Natural killer cell (primary cell): Measurements from ENCODE around the gene REG1B. TPM values are rescaled to one million over a fixed set of nuclear protein-coding genes. Genes with fewer than 3 reads are reported as not detected.

Experiments
- ATAC-seq, 3 donors: fragments of 150-1000 bp in 2 of 3; fragments of 200-7000 bp in 1 of 3; cut with Tn5 transposase; 1 replicate in 1 of 3; 2 replicates in 2 of 3; pipeline ENCODE4 v1.10.0; 2021; ENCODE audit warnings: mild to moderate bottlenecking in 2 of 3, moderate library complexity in 2 of 3
- DNase-seq, 2 donors: peaks; one replicate each; pipeline versions ENCODE4 v3.0.0 to v3.0.0-alpha.2; 2013 to 2021; ENCODE audit warnings: mixed read lengths in 1 of 2
- H3K27ac ChIP-seq: one replicate; pipeline ENCODE4 v1.5.1; 2013; ENCODE audit warnings: mild to moderate bottlenecking, low read length
- H3K27me3 ChIP-seq: one replicate; pipeline ENCODE4 v1.6.1; 2013; ENCODE audit warnings: low read length; ENCODE audit not compliant: control insufficient read depth, insufficient read depth
- H3K36me3 ChIP-seq: one replicate; pipeline ENCODE4 v1.6.1; 2013; ENCODE audit warnings: low read length; ENCODE audit not compliant: control insufficient read depth, insufficient read depth
- H3K4me1 ChIP-seq: one replicate; pipeline ENCODE4 v1.6.1; 2013; ENCODE audit warnings: low read length; ENCODE audit not compliant: control insufficient read depth, insufficient read depth
- H3K4me3 ChIP-seq: one replicate; pipeline ENCODE4 v1.5.1; 2013; ENCODE audit warnings: low read length
- H3K9me3 ChIP-seq: one replicate; pipeline ENCODE4 v1.6.1; 2013; ENCODE audit warnings: low read length; ENCODE audit not compliant: control insufficient read depth, insufficient read depth
- H3K27ac Mint-ChIP-seq, 2 donors: one replicate each; pipeline ENCODE4 v1.8.0; 2022; ENCODE audit warnings: mild to moderate bottlenecking in 2 of 2, mixed read lengths in 2 of 2, moderate library complexity in 1 of 2
- H3K27me3 Mint-ChIP-seq, 2 donors: one replicate each; pipeline ENCODE4 v1.8.0; 2022; ENCODE audit warnings: low read depth in 2 of 2, mixed read lengths in 2 of 2
- H3K36me3 Mint-ChIP-seq: one replicate; pipeline ENCODE4 v1.8.0; 2022; ENCODE audit warnings: mixed read lengths
- H3K4me1 Mint-ChIP-seq, 2 donors: one replicate each; pipeline ENCODE4 v1.8.0; 2022; ENCODE audit warnings: mixed read lengths in 2 of 2
- H3K4me3 Mint-ChIP-seq: one replicate; pipeline ENCODE4 v1.8.0; 2022; ENCODE audit warnings: mild to moderate bottlenecking, moderate library complexity, mixed read lengths
- H3K9me3 Mint-ChIP-seq, 2 donors: one replicate each; pipeline ENCODE4 v1.8.0; 2022; ENCODE audit warnings: mixed read lengths in 2 of 2
- WGBS: methylation state at CpG from one replicate; pipeline ENCODE4 v1.1.7; 2013; ENCODE audit warnings: missing lambda C conversion rate; ENCODE audit not compliant: insufficient coverage; 5-methylcytosine and 5-hydroxymethylcytosine counted together
- intact Hi-C: fragments of 100-400 bp; cut with micrococcal nuclease; formaldehyde crosslinking; loops from one replicate; pipeline ENCODE4 v1.14.2; 2022
- total RNA-seq, 4 donors: library from RNA; stranded (reverse); fragments of 120-200 nt in 1 of 4; gene quantifications; one replicate each; pipeline versions ENCODE4 v1.2.3 to v1.2.4, GENCODE V29; 2013 to 2022
- TF ChIP-seq, protein P1 (sequence below): fragments of 200-600 bp; IDR thresholded peaks from one replicate; pipeline ENCODE4 v1.8.0; 2022; ENCODE audit warnings: antibody characterized with exemption

REG1B gene
- total RNA-seq, result not detected
- not detected for total RNA-seq (2013)

GRCh38 chr2:79087785-79088364 is at the start of gene REG1B:
Gene REG1B (minus strand): TSS chr2:79087993. CDS start chr2:79087612, 381 bp downstream.
- no peaks in the 10 kb centered on the region for H3K36me3 Mint-ChIP-seq
- ATAC-seq, result no peak
- H3K4me3 ChIP-seq, result no peak within 1 kb of the TSS
- intact Hi-C loops, result no loop called here
- TF ChIP-seq, protein P1, sequence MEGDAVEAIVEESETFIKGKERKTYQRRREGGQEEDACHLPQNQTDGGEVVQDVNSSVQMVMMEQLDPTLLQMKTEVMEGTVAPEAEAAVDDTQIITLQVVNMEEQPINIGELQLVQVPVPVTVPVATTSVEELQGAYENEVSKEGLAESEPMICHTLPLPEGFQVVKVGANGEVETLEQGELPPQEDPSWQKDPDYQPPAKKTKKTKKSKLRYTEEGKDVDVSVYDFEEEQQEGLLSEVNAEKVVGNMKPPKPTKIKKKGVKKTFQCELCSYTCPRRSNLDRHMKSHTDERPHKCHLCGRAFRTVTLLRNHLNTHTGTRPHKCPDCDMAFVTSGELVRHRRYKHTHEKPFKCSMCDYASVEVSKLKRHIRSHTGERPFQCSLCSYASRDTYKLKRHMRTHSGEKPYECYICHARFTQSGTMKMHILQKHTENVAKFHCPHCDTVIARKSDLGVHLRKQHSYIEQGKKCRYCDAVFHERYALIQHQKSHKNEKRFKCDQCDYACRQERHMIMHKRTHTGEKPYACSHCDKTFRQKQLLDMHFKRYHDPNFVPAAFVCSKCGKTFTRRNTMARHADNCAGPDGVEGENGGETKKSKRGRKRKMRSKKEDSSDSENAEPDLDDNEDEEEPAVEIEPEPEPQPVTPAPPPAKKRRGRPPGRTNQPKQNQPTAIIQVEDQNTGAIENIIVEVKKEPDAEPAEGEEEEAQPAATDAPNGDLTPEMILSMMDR, result no peak
- WGBS, result 73% methylated on average over 2 of the region's 2 CpGs
- H3K27ac ChIP-seq, result no peak within 1 kb of the TSS
- no peaks in the 10 kb centered on the region for H3K4me1 ChIP-seq
- H3K27ac Mint-ChIP-seq, result no peak within 1 kb of the TSS
- no peak within 1 kb of the TSS for H3K4me3 Mint-ChIP-seq
- peaks cover 2% of the 10 kb centered on the region for H3K9me3 ChIP-seq
- no peaks in the 10 kb centered on the region for H3K27me3 Mint-ChIP-seq
- H3K27me3 ChIP-seq, result no peaks in the 10 kb centered on the region
- no peaks in the 10 kb centered on the region for H3K4me1 Mint-ChIP-seq
- no peaks in the 10 kb centered on the region for H3K36me3 ChIP-seq
- no peak for DNase-seq
- peaks cover 6 to 7% of the 10 kb centered on the region in 2 donors for H3K9me3 Mint-ChIP-seq

GRCh38 chr2:79131687-79132086 is 43.9 kb upstream of the REG1B start:
- H3K27me3 ChIP-seq, result no peaks in the 10 kb centered on the region
- H3K4me1 Mint-ChIP-seq, result no peaks in the 10 kb centered on the region
- H3K27me3 Mint-ChIP-seq, result no peaks in the 10 kb centered on the region
- no peak for DNase-seq
- H3K4me3 Mint-ChIP-seq, result no peak overlapping the region
- WGBS, result 88% methylated on average over 4 of the region's 4 CpGs
- peaks cover 6 to 20% of the 10 kb centered on the region in 2 donors for H3K9me3 Mint-ChIP-seq
- no peak for ATAC-seq
- no peaks in the 10 kb centered on the region for H3K9me3 ChIP-seq
- no peak overlapping the region for H3K27ac ChIP-seq
- H3K36me3 Mint-ChIP-seq, result no peaks in the 10 kb centered on the region
- H3K4me1 ChIP-seq, result no peaks in the 10 kb centered on the region
- no peak overlapping the region for H3K27ac Mint-ChIP-seq
- no peaks in the 10 kb centered on the region for H3K36me3 ChIP-seq
- no peak overlapping the region for H3K4me3 ChIP-seq
- intact Hi-C loops, result no loop called here
- TF ChIP-seq, protein P1, result no peak

GRCh38 chr2:79129804-79130203 is 42.0 kb upstream of the REG1B start:
- H3K27me3 Mint-ChIP-seq, result no peaks in the 10 kb centered on the region
- Histone ChIP-seq H3K27me3 (no peaks in the 10 kb centered on the region), H3K4me1 (no peaks in the 10 kb centered on the region), H3K4me3 (no peak overlapping the region), H3K27ac (no peak overlapping the region), H3K9me3 (no peaks in the 10 kb centered on the region), H3K36me3 (no peaks in the 10 kb centered on the region)
- H3K9me3 Mint-ChIP-seq, result peaks cover 6 to 17% of the 10 kb centered on the region in 2 donors
- H3K27ac Mint-ChIP-seq, result no peak overlapping the region
- no peaks in the 10 kb centered on the region for H3K4me1 Mint-ChIP-seq
- intact Hi-C loops, result no loop called here
- H3K36me3 Mint-ChIP-seq, result no peaks in the 10 kb centered on the region
- no peak overlapping the region for H3K4me3 Mint-ChIP-seq
- ATAC-seq (no peak), DNase-seq (no peak)
- TF ChIP-seq, protein P1, result no peak

GRCh38 chr2:79129260-79129659 is 41.5 kb upstream of the REG1B start:
- no peak for DNase-seq
- Mint-ChIP-seq H3K27me3 (no peaks in the 10 kb centered on the region), H3K4me3 (no peak overlapping the region), H3K36me3 (no peaks in the 10 kb centered on the region), H3K27ac (no peak overlapping the region), H3K9me3 (peaks cover 7 to 18% of the 10 kb centered on the region in 2 donors), H3K4me1 (no peaks in the 10 kb centered on the region)
- Histone ChIP-seq H3K9me3 (no peaks in the 10 kb centered on the region), H3K36me3 (no peaks in the 10 kb centered on the region), H3K27me3 (no peaks in the 10 kb centered on the region), H3K4me3 (no peak overlapping the region), H3K4me1 (no peaks in the 10 kb centered on the region), H3K27ac (no peak overlapping the region)
- TF ChIP-seq, protein P1, result no peak
- intact Hi-C loops, result no loop called here
- no peak for ATAC-seq
- WGBS, result 94% methylated on average over 6 of the region's 6 CpGs
